HEK293 (cell line): ENCODE results near the gene PRODH2.

Experiments
- BCL11A ChIP-seq: fragments of 450-650 bp; formaldehyde crosslinking; IDR thresholded peaks from 2 replicates; pipeline ENCODE4 v1.5.1; 2016; ENCODE audit warnings: low read depth, missing biosample characterization, missing genetic modification characterization
- SALL2 ChIP-seq: fragments of 450-650 bp; formaldehyde crosslinking; IDR thresholded peaks from 2 replicates; pipeline ENCODE4 v1.5.0; 2017; ENCODE audit warnings: missing biosample characterization, mild to moderate bottlenecking, missing genetic modification characterization, borderline replicate concordance
- SCRT2 ChIP-seq: fragments of 450-650 bp; formaldehyde crosslinking; IDR thresholded peaks from 2 replicates; pipeline ENCODE4 v1.5.1; 2016; ENCODE audit warnings: missing biosample characterization, missing genetic modification characterization
- SETDB1 ChIP-seq: IDR thresholded peaks from one replicate; pipeline ENCODE4 v1.6.1; 2017; ENCODE audit warnings: mild to moderate bottlenecking, low read length, moderate library complexity, mixed read lengths; ENCODE audit not compliant: insufficient read length
- SP7 ChIP-seq: fragments of 450-650 bp; formaldehyde crosslinking; IDR thresholded peaks from 2 replicates; pipeline ENCODE4 v1.5.1; 2016; ENCODE audit warnings: missing biosample characterization, missing genetic modification characterization
- TCF7L2 ChIP-seq: IDR thresholded peaks from 2 replicates; pipeline ENCODE4 v1.6.1; 2011; ENCODE audit warnings: low read depth, mild to moderate bottlenecking, inconsistent platforms, low read length, moderate library complexity, borderline replicate concordance
- TRIM28 ChIP-seq: IDR thresholded peaks from 2 replicates; pipeline ENCODE4 v1.6.1; 2011; ENCODE audit warnings: low read length, control low read depth, borderline replicate concordance
- WT1 ChIP-seq: fragments of 450-650 bp; formaldehyde crosslinking; IDR thresholded peaks from 2 replicates; pipeline ENCODE4 v1.5.1; 2016; ENCODE audit warnings: missing biosample characterization, missing genetic modification characterization
- ZBTB17 ChIP-seq: fragments of 450-650 bp; formaldehyde crosslinking; IDR thresholded peaks from 2 replicates; pipeline ENCODE4 v1.5.1; 2016; ENCODE audit warnings: missing biosample characterization, missing genetic modification characterization
- ZFP69B ChIP-seq: fragments of 450-650 bp; formaldehyde crosslinking; IDR thresholded peaks from 2 replicates; pipeline ENCODE4 v1.5.1; 2016; ENCODE audit warnings: missing biosample characterization, missing genetic modification characterization
- ZNF112 ChIP-seq: fragments of 450-650 bp; formaldehyde crosslinking; IDR thresholded peaks from 2 replicates; pipeline ENCODE4 v1.5.0; 2017; ENCODE audit warnings: missing biosample characterization, missing genetic modification characterization
- ZNF138 ChIP-seq: fragments of 450-650 bp; formaldehyde crosslinking; IDR thresholded peaks from 2 replicates; pipeline ENCODE4 v1.5.1; 2016; ENCODE audit warnings: missing biosample characterization, missing genetic modification characterization, borderline replicate concordance
- ZNF341 ChIP-seq: fragments of 450-650 bp; formaldehyde crosslinking; IDR thresholded peaks from 2 replicates; pipeline ENCODE4; 2016; ENCODE audit warnings: low read depth, missing biosample characterization, missing genetic modification characterization
- ZNF398 ChIP-seq: fragments of 450-650 bp; formaldehyde crosslinking; IDR thresholded peaks from 2 replicates; pipeline ENCODE4 v1.5.1; 2017; ENCODE audit warnings: missing biosample characterization, missing genetic modification characterization
- ZNF501 ChIP-seq: fragments of 450-650 bp; formaldehyde crosslinking; IDR thresholded peaks from 2 replicates; pipeline ENCODE4 v1.5.1; 2016; ENCODE audit warnings: missing biosample characterization, missing genetic modification characterization
- ZNF513 ChIP-seq: fragments of 450-650 bp; IDR thresholded peaks from 2 replicates; pipeline ENCODE4 v1.5.1; 2018; ENCODE audit warnings: missing biosample characterization, missing genetic modification characterization
- ZNF521 ChIP-seq: fragments of 450-650 bp; formaldehyde crosslinking; IDR thresholded peaks from 2 replicates; pipeline ENCODE4 v1.5.1; 2017; ENCODE audit warnings: missing biosample characterization, mild to moderate bottlenecking, missing genetic modification characterization
- ZNF530 ChIP-seq: fragments of 450-650 bp; formaldehyde crosslinking; IDR thresholded peaks from 2 replicates; pipeline ENCODE4 v1.5.1; 2016; ENCODE audit warnings: low read depth, missing biosample characterization, missing genetic modification characterization
- ZNF544 ChIP-seq: fragments of 450-650 bp; formaldehyde crosslinking; IDR thresholded peaks from 2 replicates; pipeline ENCODE4 v1.5.0; 2017; ENCODE audit warnings: missing biosample characterization, missing genetic modification characterization
- ZNF548 ChIP-seq: fragments of 450-650 bp; formaldehyde crosslinking; IDR thresholded peaks from 2 replicates; pipeline ENCODE4 v1.5.1; 2016; ENCODE audit warnings: missing biosample characterization, missing genetic modification characterization
- ZNF571 ChIP-seq: fragments of 450-650 bp; formaldehyde crosslinking; IDR thresholded peaks from 2 replicates; pipeline ENCODE4 v1.5.0; 2017; ENCODE audit warnings: missing biosample characterization, missing genetic modification characterization
- ZNF585B ChIP-seq: fragments of 450-650 bp; formaldehyde crosslinking; IDR thresholded peaks from 2 replicates; pipeline ENCODE4 v1.5.1; 2016; ENCODE audit warnings: missing biosample characterization, missing genetic modification characterization
- ZNF623 ChIP-seq: fragments of 450-650 bp; formaldehyde crosslinking; IDR thresholded peaks from 2 replicates; pipeline ENCODE4 v1.5.1; 2016; ENCODE audit warnings: missing biosample characterization, missing genetic modification characterization
- ZNF660 ChIP-seq: fragments of 450-650 bp; IDR thresholded peaks from 2 replicates; pipeline ENCODE4 v1.5.1; 2018; ENCODE audit warnings: missing biosample characterization, mild to moderate bottlenecking, missing genetic modification characterization
- ZNF664 ChIP-seq: fragments of 450-650 bp; formaldehyde crosslinking; IDR thresholded peaks from 2 replicates; pipeline ENCODE4 v1.5.1; 2016; ENCODE audit warnings: missing biosample characterization, missing genetic modification characterization
- ZNF701 ChIP-seq: fragments of 450-650 bp; formaldehyde crosslinking; IDR thresholded peaks from 2 replicates; pipeline ENCODE4 v1.5.1; 2016; ENCODE audit warnings: missing biosample characterization, missing genetic modification characterization
- ZNF777 ChIP-seq: fragments of 450-650 bp; formaldehyde crosslinking; IDR thresholded peaks from 2 replicates; pipeline ENCODE4 v1.5.1; 2017; ENCODE audit warnings: missing biosample characterization, missing genetic modification characterization, borderline replicate concordance
- ZNF791 ChIP-seq: fragments of 450-650 bp; formaldehyde crosslinking; IDR thresholded peaks from 2 replicates; pipeline ENCODE4 v1.5.1; 2016; ENCODE audit warnings: missing biosample characterization, missing genetic modification characterization
- ZNF843 ChIP-seq: fragments of 450-650 bp; formaldehyde crosslinking; IDR thresholded peaks from 2 replicates; pipeline ENCODE4 v1.5.1; 2016; ENCODE audit warnings: missing biosample characterization, missing genetic modification characterization
- TF ChIP-seq, protein P1 (sequence below): fragments of 450-650 bp; formaldehyde crosslinking; IDR thresholded peaks from 2 replicates; pipeline ENCODE4 v1.5.1; 2016; ENCODE audit warnings: missing biosample characterization, missing genetic modification characterization
- TF ChIP-seq, protein P2 (sequence below): fragments of 450-650 bp; formaldehyde crosslinking; IDR thresholded peaks from 2 replicates; pipeline ENCODE4 v1.5.1; 2016; ENCODE audit warnings: missing biosample characterization, missing genetic modification characterization
- TF ChIP-seq, protein P3 (sequence below): fragments of 450-650 bp; formaldehyde crosslinking; optimal IDR thresholded peaks from 2 replicates; pipeline ENCODE3; 2016; ENCODE audit warnings: missing biosample characterization, mild to moderate bottlenecking, missing genetic modification characterization

Gene PRODH2

GRCh38 chr19:35846038-35846668 is 33.5 kb upstream of the PRODH2 start (continued):
- no peak for TF ChIP-seq ZNF544 (tag by site-specific recombination)
- TF ChIP-seq WT1 (tag by site-specific recombination), result peak; percentile 83
- peak; percentile 40; the same call in 1 of the 2 replicates for TF ChIP-seq ZNF341 (tag by site-specific recombination)
- no peak for TF ChIP-seq ZNF501 (tag by site-specific recombination)
- TF ChIP-seq, protein P1, sequence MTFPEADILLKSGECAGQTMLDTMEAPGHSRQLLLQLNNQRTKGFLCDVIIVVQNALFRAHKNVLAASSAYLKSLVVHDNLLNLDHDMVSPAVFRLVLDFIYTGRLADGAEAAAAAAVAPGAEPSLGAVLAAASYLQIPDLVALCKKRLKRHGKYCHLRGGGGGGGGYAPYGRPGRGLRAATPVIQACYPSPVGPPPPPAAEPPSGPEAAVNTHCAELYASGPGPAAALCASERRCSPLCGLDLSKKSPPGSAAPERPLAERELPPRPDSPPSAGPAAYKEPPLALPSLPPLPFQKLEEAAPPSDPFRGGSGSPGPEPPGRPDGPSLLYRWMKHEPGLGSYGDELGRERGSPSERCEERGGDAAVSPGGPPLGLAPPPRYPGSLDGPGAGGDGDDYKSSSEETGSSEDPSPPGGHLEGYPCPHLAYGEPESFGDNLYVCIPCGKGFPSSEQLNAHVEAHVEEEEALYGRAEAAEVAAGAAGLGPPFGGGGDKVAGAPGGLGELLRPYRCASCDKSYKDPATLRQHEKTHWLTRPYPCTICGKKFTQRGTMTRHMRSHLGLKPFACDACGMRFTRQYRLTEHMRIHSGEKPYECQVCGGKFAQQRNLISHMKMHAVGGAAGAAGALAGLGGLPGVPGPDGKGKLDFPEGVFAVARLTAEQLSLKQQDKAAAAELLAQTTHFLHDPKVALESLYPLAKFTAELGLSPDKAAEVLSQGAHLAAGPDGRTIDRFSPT, result peak; percentile 44; the same call in 1 of the 2 replicates
- no peak for TF ChIP-seq ZNF701 (tag by site-specific recombination)
- TF ChIP-seq SCRT2 (tag by site-specific recombination), result peak; percentile 79
- TF ChIP-seq ZNF664 (tag by site-specific recombination), result no peak
- TF ChIP-seq ZNF585B (tag by site-specific recombination), result no peak
- no peak for TF ChIP-seq SP7 (tag by site-specific recombination)
- no peak for TF ChIP-seq ZNF138 (tag by site-specific recombination)
- TF ChIP-seq ZFP69B, result no peak; the same call in 1 of the 2 replicates
- TF ChIP-seq, protein P2, sequence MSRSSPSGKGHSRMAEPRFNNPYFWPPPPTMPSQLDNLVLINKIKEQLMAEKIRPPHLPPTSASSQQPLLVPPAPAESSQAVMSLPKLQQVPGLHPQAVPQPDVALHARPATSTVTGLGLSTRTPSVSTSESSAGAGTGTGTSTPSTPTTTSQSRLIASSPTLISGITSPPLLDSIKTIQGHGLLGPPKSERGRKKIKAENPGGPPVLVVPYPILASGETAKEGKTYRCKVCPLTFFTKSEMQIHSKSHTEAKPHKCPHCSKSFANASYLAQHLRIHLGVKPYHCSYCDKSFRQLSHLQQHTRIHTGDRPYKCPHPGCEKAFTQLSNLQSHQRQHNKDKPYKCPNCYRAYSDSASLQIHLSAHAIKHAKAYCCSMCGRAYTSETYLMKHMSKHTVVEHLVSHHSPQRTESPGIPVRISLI (tag by site-specific recombination), result no peak
- no peak for TF ChIP-seq SALL2 (tag by site-specific recombination)
- no peak for TF ChIP-seq TRIM28
- no peak for TF ChIP-seq ZNF530 (tag by site-specific recombination)
- TF ChIP-seq ZNF571, result no peak
- TF ChIP-seq, protein P3, sequence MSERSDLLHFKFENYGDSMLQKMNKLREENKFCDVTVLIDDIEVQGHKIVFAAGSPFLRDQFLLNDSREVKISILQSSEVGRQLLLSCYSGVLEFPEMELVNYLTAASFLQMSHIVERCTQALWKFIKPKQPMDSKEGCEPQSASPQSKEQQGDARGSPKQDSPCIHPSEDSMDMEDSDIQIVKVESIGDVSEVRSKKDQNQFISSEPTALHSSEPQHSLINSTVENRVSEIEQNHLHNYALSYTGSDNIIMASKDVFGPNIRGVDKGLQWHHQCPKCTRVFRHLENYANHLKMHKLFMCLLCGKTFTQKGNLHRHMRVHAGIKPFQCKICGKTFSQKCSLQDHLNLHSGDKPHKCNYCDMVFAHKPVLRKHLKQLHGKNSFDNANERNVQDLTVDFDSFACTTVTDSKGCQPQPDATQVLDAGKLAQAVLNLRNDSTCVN (tag by site-specific recombination), result peak; percentile 6
- TF ChIP-seq ZNF548 (tag by site-specific recombination), result no peak
- peak; percentile 96 for TF ChIP-seq ZNF777 (tag by site-specific recombination)
- TF ChIP-seq ZBTB17, result no peak
- TF ChIP-seq ZNF398 (tag by site-specific recombination), result peak; percentile 39
- TF ChIP-seq ZNF791, result no peak
- TF ChIP-seq ZNF660 (tag by site-specific recombination), result no peak; the same call in 1 of the 2 replicates
- TF ChIP-seq ZNF521 (tag by site-specific recombination), result no peak
- TF ChIP-seq ZNF513 (tag by site-specific recombination), result no peak
- TF ChIP-seq ZNF112, result no peak
- TF ChIP-seq BCL11A (tag by site-specific recombination), result no peak
- no peak for TF ChIP-seq ZNF843 (tag by site-specific recombination)
- no peak for TF ChIP-seq ZNF623
- no peak for TF ChIP-seq SETDB1
- TF ChIP-seq TCF7L2, result no peak
